ENCODE results near the gene ADCY4.

DNA sequence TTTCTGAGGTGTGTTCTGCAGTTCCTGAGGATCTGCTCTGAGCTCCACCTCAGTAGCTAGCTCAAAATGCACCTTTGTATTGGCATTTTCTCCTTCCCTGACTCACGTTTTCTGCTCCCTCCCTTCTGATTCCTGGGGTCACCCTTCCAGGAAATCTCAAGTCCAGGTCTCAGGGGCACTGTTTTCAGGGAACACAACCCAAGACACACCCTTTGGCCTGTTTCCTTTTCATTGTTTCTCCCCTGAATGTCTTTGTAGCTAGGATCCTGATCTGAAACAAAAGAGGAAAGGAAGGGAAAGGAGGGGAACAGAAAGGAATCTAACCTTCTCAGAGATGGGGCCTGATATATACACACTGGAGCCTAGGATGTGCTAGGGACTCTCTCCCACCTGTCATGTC is 12.3 kb upstream of the ADCY4 start:
- TF ChIP-seq, protein P1, sequence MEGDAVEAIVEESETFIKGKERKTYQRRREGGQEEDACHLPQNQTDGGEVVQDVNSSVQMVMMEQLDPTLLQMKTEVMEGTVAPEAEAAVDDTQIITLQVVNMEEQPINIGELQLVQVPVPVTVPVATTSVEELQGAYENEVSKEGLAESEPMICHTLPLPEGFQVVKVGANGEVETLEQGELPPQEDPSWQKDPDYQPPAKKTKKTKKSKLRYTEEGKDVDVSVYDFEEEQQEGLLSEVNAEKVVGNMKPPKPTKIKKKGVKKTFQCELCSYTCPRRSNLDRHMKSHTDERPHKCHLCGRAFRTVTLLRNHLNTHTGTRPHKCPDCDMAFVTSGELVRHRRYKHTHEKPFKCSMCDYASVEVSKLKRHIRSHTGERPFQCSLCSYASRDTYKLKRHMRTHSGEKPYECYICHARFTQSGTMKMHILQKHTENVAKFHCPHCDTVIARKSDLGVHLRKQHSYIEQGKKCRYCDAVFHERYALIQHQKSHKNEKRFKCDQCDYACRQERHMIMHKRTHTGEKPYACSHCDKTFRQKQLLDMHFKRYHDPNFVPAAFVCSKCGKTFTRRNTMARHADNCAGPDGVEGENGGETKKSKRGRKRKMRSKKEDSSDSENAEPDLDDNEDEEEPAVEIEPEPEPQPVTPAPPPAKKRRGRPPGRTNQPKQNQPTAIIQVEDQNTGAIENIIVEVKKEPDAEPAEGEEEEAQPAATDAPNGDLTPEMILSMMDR (IDR thresholded peaks at IDR 0.05), result no peak
- TF ChIP-seq POLR2A (IDR thresholded peaks at IDR 0.05), result no peak
